ENCODE measurements around the gene PPFIBP1. TPM values are rescaled to one million over a fixed set of nuclear protein-coding genes. Genes with fewer than 3 reads are reported as not detected.

PPFIBP1 gene
- polyA plus RNA-seq, 2 of the 4 experiments (the other 2 are of a cell fraction), result 24.8 to 89.0 TPM

DNA sequence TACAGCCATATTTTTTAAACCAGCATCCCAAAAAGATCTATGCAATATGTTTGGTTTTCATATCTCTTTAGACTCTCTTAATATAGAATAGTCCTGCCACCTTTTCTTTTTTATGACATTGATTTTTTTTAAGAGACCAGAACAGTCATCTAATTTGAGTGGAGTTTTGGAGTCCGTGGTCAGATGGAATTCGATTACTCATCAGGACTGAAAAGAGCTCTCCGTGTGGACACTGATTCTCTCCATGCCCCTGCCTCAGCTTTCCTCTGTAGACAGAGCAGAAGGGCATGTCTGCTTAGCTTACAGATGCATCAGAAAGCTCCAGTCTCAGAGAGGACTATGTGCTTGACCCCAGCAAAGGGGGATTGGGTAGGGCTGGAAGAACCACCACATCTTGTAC, 49.7 kb upstream of the PPFIBP1 start:
- DNase-seq (ENCODE audit: low read depth in 1 of 2, low spot score in 1 of 2) (no peak), ATAC-seq (no peak), FAIRE-seq (no peak)
- Histone ChIP-seq H3K4me2 (no peak overlapping the region), H3K9me3 (peaks cover 23% of the 10 kb centered on the region), H3K27ac (no peak overlapping the region), H3K4me1 (no peaks in the 10 kb centered on the region), H3K4me3 (no peak overlapping the region)
- WGBS (ENCODE audit: missing lambda C conversion rate), result 23% methylated on average over 3 of the region's 3 CpGs
- TF ChIP-seq CBX8 (IDR thresholded peaks at IDR 0.05) (no peak), POLR2AphosphoS2 (conservative IDR thresholded peaks at IDR 0.05; ENCODE audit: low read length) (no peak), ZNF302 (CRISPR knock-in tag; IDR thresholded peaks at IDR 0.05) (no peak), SREBF2 (IDR thresholded peaks at IDR 0.05) (no peak)
- TF ChIP-seq, protein P1, sequence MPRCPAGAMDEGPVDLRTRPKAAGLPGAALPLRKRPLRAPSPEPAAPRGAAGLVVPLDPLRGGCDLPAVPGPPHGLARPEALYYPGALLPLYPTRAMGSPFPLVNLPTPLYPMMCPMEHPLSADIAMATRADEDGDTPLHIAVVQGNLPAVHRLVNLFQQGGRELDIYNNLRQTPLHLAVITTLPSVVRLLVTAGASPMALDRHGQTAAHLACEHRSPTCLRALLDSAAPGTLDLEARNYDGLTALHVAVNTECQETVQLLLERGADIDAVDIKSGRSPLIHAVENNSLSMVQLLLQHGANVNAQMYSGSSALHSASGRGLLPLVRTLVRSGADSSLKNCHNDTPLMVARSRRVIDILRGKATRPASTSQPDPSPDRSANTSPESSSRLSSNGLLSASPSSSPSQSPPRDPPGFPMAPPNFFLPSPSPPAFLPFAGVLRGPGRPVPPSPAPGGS (IDR thresholded peaks at IDR 0.05), result no peak
- CTCF ChIA-PET, result no interaction called here
- POLR2A ChIA-PET, result no interaction called here

DNA sequence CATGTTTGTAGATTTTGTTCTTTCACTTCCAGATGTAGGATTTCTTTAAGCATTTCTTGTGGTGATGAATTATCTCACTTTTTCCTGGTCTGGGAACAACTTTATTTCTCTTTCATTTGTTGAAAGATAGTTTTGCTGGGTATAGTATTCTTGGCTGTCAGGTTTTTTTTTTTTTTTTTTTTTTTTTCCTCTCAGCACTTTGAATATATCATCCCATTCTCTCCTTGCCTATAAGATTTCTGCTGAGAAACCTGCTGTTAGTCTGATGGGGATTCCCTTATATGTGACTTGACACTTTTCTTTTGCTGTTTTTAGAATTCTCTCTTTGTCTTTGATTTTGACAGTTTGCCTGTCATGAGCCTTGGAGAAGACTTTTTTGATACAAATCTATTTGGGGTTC, 47.0 kb upstream of the PPFIBP1 start:
- ATAC-seq, result no peak
- CTCF ChIA-PET, result no interaction called here
- FAIRE-seq, result no peak
- DNase-seq (ENCODE audit: low read depth in 1 of 2, low spot score in 1 of 2), result no peak
- POLR2A ChIA-PET, result no interaction called here
- H3K27ac ChIP-seq, result no peak overlapping the region
- no peaks in the 10 kb centered on the region for H3K4me1 ChIP-seq
- H3K9me3 ChIP-seq, result peaks cover 23% of the 10 kb centered on the region
- H3K4me2 ChIP-seq, result no peak overlapping the region
- no peak overlapping the region for H3K4me3 ChIP-seq
- no peak for TF ChIP-seq KDM5A (IDR thresholded peaks at IDR 0.05)
- TF ChIP-seq SREBF2 (IDR thresholded peaks at IDR 0.05), result no peak
- TF ChIP-seq PHF8 (IDR thresholded peaks at IDR 0.05; ENCODE audit: borderline replicate concordance, low read depth), result no peak
- TF ChIP-seq, protein P2, sequence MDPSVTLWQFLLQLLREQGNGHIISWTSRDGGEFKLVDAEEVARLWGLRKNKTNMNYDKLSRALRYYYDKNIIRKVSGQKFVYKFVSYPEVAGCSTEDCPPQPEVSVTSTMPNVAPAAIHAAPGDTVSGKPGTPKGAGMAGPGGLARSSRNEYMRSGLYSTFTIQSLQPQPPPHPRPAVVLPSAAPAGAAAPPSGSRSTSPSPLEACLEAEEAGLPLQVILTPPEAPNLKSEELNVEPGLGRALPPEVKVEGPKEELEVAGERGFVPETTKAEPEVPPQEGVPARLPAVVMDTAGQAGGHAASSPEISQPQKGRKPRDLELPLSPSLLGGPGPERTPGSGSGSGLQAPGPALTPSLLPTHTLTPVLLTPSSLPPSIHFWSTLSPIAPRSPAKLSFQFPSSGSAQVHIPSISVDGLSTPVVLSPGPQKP (IDR thresholded peaks at IDR 0.05; ENCODE audit: low read depth, low read length), result no peak
- TF ChIP-seq POLR2A (IDR thresholded peaks at IDR 0.05; ENCODE audit: low read length), result no peak
- no peak for TF ChIP-seq NR3C1 (IDR thresholded peaks at IDR 0.05)
- no peak for TF ChIP-seq JUN (IDR thresholded peaks at IDR 0.05)
- no peak for TF ChIP-seq TP53 (CRISPR knock-in tag; IDR thresholded peaks at IDR 0.05)
- TF ChIP-seq, protein P3, sequence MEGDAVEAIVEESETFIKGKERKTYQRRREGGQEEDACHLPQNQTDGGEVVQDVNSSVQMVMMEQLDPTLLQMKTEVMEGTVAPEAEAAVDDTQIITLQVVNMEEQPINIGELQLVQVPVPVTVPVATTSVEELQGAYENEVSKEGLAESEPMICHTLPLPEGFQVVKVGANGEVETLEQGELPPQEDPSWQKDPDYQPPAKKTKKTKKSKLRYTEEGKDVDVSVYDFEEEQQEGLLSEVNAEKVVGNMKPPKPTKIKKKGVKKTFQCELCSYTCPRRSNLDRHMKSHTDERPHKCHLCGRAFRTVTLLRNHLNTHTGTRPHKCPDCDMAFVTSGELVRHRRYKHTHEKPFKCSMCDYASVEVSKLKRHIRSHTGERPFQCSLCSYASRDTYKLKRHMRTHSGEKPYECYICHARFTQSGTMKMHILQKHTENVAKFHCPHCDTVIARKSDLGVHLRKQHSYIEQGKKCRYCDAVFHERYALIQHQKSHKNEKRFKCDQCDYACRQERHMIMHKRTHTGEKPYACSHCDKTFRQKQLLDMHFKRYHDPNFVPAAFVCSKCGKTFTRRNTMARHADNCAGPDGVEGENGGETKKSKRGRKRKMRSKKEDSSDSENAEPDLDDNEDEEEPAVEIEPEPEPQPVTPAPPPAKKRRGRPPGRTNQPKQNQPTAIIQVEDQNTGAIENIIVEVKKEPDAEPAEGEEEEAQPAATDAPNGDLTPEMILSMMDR (IDR thresholded peaks at IDR 0.05), result no peak
- TF ChIP-seq, protein P1 (IDR thresholded peaks at IDR 0.05), result no peak
- no peak for TF ChIP-seq CHD4 (IDR thresholded peaks at IDR 0.05; ENCODE audit: borderline replicate concordance)
- TF ChIP-seq ESRRA (IDR thresholded peaks at IDR 0.05; ENCODE audit: borderline replicate concordance, low read length), result no peak

DNA sequence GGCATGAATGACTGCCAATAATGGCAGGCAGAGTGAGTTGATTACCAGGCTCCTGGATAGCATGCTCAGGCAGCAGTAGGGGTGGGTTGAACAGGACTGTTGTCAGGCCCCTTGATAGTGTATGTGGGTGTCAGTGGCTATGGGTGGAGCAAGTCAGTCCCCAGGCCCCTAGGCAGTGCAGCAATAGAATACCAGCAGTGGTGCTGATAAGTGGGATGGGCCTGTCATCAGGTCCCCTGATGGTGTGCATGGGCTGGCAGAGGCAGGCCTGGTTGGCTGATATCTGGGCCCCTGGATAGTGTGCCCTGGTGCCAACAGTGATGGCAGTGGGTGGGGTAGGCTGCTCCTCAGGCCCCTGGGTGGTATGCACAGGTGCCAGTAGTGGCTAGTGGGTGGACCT, 45.1 kb upstream of the PPFIBP1 start:
- POLR2A ChIA-PET, result no interaction called here
- Histone ChIP-seq H3K9me3 (peaks cover 23% of the 10 kb centered on the region), H3K4me1 (no peaks in the 10 kb centered on the region), H3K27ac (no peak overlapping the region), H3K4me3 (no peak overlapping the region), H3K4me2 (no peak overlapping the region)
- TF ChIP-seq, protein P4, sequence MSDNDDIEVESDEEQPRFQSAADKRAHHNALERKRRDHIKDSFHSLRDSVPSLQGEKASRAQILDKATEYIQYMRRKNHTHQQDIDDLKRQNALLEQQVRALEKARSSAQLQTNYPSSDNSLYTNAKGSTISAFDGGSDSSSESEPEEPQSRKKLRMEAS (IDR thresholded peaks at IDR 0.05), result no peak
- TF ChIP-seq KDM5A (IDR thresholded peaks at IDR 0.05) (no peak), CHD4 (IDR thresholded peaks at IDR 0.05; ENCODE audit: borderline replicate concordance) (no peak), MAZ (IDR thresholded peaks at IDR 0.05; ENCODE audit: borderline replicate concordance, low read depth, low read length) (no peak), HDAC2 (IDR thresholded peaks at IDR 0.05) (no peak), HOXB13 (CRISPR knock-in tag; IDR thresholded peaks at IDR 0.05; ENCODE audit: low read depth) (no peak), BHLHE40 (IDR thresholded peaks at IDR 0.05; ENCODE audit: low read depth, low read length) (no peak), MAFK (IDR thresholded peaks at IDR 0.05; ENCODE audit: partially characterized antibody) (no peak), POLR2AphosphoS2 (conservative IDR thresholded peaks at IDR 0.05; ENCODE audit: low read length) (no peak)
- TF ChIP-seq, protein P1 (IDR thresholded peaks at IDR 0.05), result no peak
- TF ChIP-seq, protein P5, sequence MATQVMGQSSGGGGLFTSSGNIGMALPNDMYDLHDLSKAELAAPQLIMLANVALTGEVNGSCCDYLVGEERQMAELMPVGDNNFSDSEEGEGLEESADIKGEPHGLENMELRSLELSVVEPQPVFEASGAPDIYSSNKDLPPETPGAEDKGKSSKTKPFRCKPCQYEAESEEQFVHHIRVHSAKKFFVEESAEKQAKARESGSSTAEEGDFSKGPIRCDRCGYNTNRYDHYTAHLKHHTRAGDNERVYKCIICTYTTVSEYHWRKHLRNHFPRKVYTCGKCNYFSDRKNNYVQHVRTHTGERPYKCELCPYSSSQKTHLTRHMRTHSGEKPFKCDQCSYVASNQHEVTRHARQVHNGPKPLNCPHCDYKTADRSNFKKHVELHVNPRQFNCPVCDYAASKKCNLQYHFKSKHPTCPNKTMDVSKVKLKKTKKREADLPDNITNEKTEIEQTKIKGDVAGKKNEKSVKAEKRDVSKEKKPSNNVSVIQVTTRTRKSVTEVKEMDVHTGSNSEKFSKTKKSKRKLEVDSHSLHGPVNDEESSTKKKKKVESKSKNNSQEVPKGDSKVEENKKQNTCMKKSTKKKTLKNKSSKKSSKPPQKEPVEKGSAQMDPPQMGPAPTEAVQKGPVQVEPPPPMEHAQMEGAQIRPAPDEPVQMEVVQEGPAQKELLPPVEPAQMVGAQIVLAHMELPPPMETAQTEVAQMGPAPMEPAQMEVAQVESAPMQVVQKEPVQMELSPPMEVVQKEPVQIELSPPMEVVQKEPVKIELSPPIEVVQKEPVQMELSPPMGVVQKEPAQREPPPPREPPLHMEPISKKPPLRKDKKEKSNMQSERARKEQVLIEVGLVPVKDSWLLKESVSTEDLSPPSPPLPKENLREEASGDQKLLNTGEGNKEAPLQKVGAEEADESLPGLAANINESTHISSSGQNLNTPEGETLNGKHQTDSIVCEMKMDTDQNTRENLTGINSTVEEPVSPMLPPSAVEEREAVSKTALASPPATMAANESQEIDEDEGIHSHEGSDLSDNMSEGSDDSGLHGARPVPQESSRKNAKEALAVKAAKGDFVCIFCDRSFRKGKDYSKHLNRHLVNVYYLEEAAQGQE (IDR thresholded peaks at IDR 0.05), result no peak
- TF ChIP-seq, protein P6, sequence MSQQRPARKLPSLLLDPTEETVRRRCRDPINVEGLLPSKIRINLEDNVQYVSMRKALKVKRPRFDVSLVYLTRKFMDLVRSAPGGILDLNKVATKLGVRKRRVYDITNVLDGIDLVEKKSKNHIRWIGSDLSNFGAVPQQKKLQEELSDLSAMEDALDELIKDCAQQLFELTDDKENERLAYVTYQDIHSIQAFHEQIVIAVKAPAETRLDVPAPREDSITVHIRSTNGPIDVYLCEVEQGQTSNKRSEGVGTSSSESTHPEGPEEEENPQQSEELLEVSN (IDR thresholded peaks at IDR 0.05; ENCODE audit: borderline replicate concordance, low read depth), result no peak
- no peak for DNase-seq (ENCODE audit: low read depth in 1 of 2, low spot score in 1 of 2)
- CTCF ChIA-PET, result no interaction called here
- FAIRE-seq, result no peak
- no peak for ATAC-seq

Measured in A549 (cell line).